HepG2 (cell line): ENCODE data around the gene INSYN2B. TPM values are rescaled to one million over a fixed set of nuclear protein-coding genes. Genes with fewer than 3 reads are reported as not detected.

Source experiments
- ATAC-seq: fragments of 200-7000 bp; cut with Tn5 transposase; 3 replicates; pipeline ENCODE4 v1.9.1; 2020; ENCODE audit warnings: mild to moderate bottlenecking, moderate library complexity
- BruUV-seq: library from RNA; stranded (reverse); fragments of 400-500 nt; replicated peaks from 2 replicates; lab custom pipeline; 2021; lab: Mats Ljungman, UMichigan
- CTCF ChIA-PET: fragments of 300-600 bp; formaldehyde crosslinking; extraction: SDS; loops from one replicate; lab custom pipeline; 2021; ENCODE audit warnings: low total read pairs, inconsistent platforms, low intra/inter-chr PET ratio; lab: Yijun Ruan, JAX
- POLR2A ChIA-PET: fragments of 350-600 bp; sonication (Branson Sonifier 250); formaldehyde crosslinking; loops from one replicate; lab custom pipeline; 2020; ENCODE audit warnings: antibody characterized with exemption, inconsistent platforms; lab: Yijun Ruan, JAX
- DNase-seq: peaks from one replicate; pipeline ENCODE4 v3.0.0-alpha.2; 2015; ENCODE audit warnings: low spot score
- FAIRE-seq: peaks from 3 replicates; lab custom pipeline; 2011; peaks lifted over from hg19 to GRCh38; lab: Jason Lieb, UNC
- H2AFZ ChIP-seq: one replicate; pipeline ENCODE4 v1.6.1; 2011; ENCODE audit warnings: low read length, inconsistent platforms
- H3K27ac ChIP-seq: fragments of 300-600 bp; 3 replicates; pipeline ENCODE4 v1.8.0; 2011; ENCODE audit warnings: mixed run types, mild to moderate bottlenecking, mixed read lengths, low read length, inconsistent platforms; ENCODE audit not compliant: insufficient read depth; ENCODE audit errors: extremely low read length
- H3K27me3 ChIP-seq, 2 experiments: fragments of 200-600 bp in 1 of 2; 2 replicates in 1 of 2; 3 replicates in 1 of 2; pipeline versions ENCODE4 v1.6.0 to v1.8.0; 2011; ENCODE audit warnings: low read length in 2 of 2, mild to moderate bottlenecking in 2 of 2, moderate library complexity in 2 of 2, inconsistent platforms in 1 of 2; ENCODE audit not compliant: insufficient read depth in 2 of 2, control insufficient read depth in 1 of 2
- H3K36me3 ChIP-seq, 2 experiments: fragments of 200-600 bp in 1 of 2; replicated peaks in 1 of 2; 2 replicates in 1 of 2; 3 replicates in 1 of 2; pipeline versions ENCODE4 v1.5.1 to v1.8.0; 2011; ENCODE audit warnings: low read length in 2 of 2, inconsistent platforms in 1 of 2; ENCODE audit not compliant: insufficient read depth in 2 of 2, control insufficient read depth in 1 of 2
- H3K4me1 ChIP-seq: 2 replicates; pipeline ENCODE4 v1.5.1; 2012; ENCODE audit warnings: low read length, inconsistent platforms; ENCODE audit not compliant: insufficient read depth
- H3K4me2 ChIP-seq: 2 replicates; pipeline ENCODE4 v1.6.0; 2011; ENCODE audit warnings: low read depth, low read length, inconsistent platforms
- H3K4me3 ChIP-seq, 3 experiments: fragments of 200-600 bp in 1 of 3; sonication (generic), shearing (Covaris generic) in 1 of 3; replicated peaks in 1 of 3; 2 replicates each; pipeline ENCODE4 v1.5.1; 2011 to 2016; ENCODE audit warnings: low read length in 3 of 3, inconsistent platforms in 2 of 3, low read depth in 2 of 3, mild to moderate bottlenecking in 2 of 3, control low read depth in 1 of 3, mixed read lengths in 1 of 3; ENCODE audit not compliant: insufficient read depth in 1 of 3
- H3K79me2 ChIP-seq: one replicate; pipeline ENCODE4 v1.6.1; 2011; ENCODE audit warnings: low read length, inconsistent platforms; ENCODE audit not compliant: insufficient read depth
- H3K9ac ChIP-seq: 2 replicates; pipeline ENCODE4 v1.6.0; 2011; ENCODE audit warnings: mild to moderate bottlenecking, low read depth, low read length, inconsistent platforms; ENCODE audit not compliant: insufficient read depth
- H3K9me3 ChIP-seq: 2 replicates; pipeline ENCODE4 v1.5.1; 2012; ENCODE audit warnings: mild to moderate bottlenecking, low read length
- H4K20me1 ChIP-seq: 2 replicates; pipeline ENCODE4 v1.6.0; 2011; ENCODE audit warnings: inconsistent platforms, mild to moderate bottlenecking, low read length, moderate library complexity; ENCODE audit not compliant: insufficient read depth
- MIER3 ChIP-seq: IDR thresholded peaks from 2 replicates; pipeline ENCODE4 v1.6.1; 2016; ENCODE audit warnings: missing compliant biosample characterization, borderline replicate concordance
- SETDB1 ChIP-seq: sonication (generic); formaldehyde crosslinking; IDR thresholded peaks from 2 replicates; pipeline ENCODE4 v1.5.1; 2020; ENCODE audit warnings: missing genetic modification reagents, mild to moderate bottlenecking, borderline replicate concordance
- whole genome bisulfite sequencing: methylation state at CpG from one replicate; pipeline ENCODE4 v1.1.6; 2017; ENCODE audit warnings: low lambda C conversion rate; 5-methylcytosine and 5-hydroxymethylcytosine counted together
- in situ Hi-C: cut with HindIII; loops from 2 replicates; pipeline ENCODE4 v1.10.0; 2017; ENCODE audit warnings: low pct_unique_long_range_greater_than_20kb; ENCODE audit not compliant: extremely low pct_ligation_motif_present
- intact Hi-C: fragments of 100-400 bp; cut with micrococcal nuclease; formaldehyde crosslinking; loops from one replicate; pipeline ENCODE4 v1.10.0; 2022; ENCODE audit not compliant: unreplicated experiment
- polyA plus RNA-seq, 8 experiments: library from polyadenylated mRNA; depleted of rRNA in 3 of 8; stranded (reverse) in 7 of 8; unstranded in 1 of 8; fragments of >200 nt; fragmentation: Illumina TruSeq in 4 of 8; extraction: Trizol in 4 of 8; gene quantifications; 2 replicates each; pipeline versions ENCODE4 v1.2.1 to v1.2.3, GENCODE V29; 2011 to 2016; ENCODE audit warnings: low read depth in 4 of 8, missing spikeins in 1 of 8, mixed read lengths in 1 of 8; ENCODE audit not compliant: insufficient read depth in 1 of 8
- total RNA-seq, 5 experiments: library from RNA; depleted of rRNA; stranded (reverse); fragments of >200 nt; fragmentation: Illumina TruSeq; extraction: Trizol; gene quantifications; 2 replicates each; pipeline ENCODE4 v1.2.3, GENCODE V29; 2016; ENCODE audit warnings: low read depth in 1 of 5
- TF ChIP-seq, protein P1 (sequence below): sonication (generic); formaldehyde crosslinking; IDR thresholded peaks from 2 replicates; pipeline ENCODE4 v1.8.0; 2022; ENCODE audit warnings: missing genetic modification reagents, mild to moderate bottlenecking, moderate library complexity, borderline replicate concordance
- TF ChIP-seq, protein P2 (sequence below): fragments of 450-650 bp; IDR thresholded peaks from 2 replicates; pipeline ENCODE4 v1.6.1; 2016

Gene INSYN2B
- total and polyA plus RNA-seq, 2 of the 13 experiments (the other 11 are each of a cell fraction or from before 2014, with no cell fraction given) = not detected

DNA sequence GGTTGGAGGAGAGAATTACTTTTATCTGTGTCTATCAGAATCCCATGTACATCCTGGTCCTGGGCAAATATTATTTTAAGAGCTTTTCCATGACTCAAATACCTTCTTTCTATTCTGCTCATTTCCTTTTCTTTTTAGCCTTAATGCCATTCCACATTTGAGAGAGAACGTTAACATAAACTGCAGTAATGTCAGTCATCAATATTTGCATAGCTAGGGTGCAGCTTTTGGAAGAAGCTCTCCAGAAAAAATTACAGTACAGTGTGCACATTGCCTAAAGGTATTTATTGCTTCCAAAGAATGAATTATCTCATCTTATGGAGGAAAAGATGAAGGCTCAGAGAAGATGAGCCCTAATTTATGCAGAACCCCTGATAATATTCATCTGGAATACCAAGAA, 58.3 kb downstream of the INSYN2B start:
- Histone ChIP-seq H3K36me3 (no peaks in the 10 kb centered on the region), H2AFZ (no peak overlapping the region), H3K9ac (no peak overlapping the region), H3K4me3 (no peak overlapping the region), H3K27me3 (no peaks in the 10 kb centered on the region), H4K20me1 (no peaks in the 10 kb centered on the region), H3K9me3 (no peaks in the 10 kb centered on the region), H3K79me2 (no peaks in the 10 kb centered on the region)
- no TSS peak for BruUV-seq
- ATAC-seq = no peak
- in situ Hi-C loops = no loop called here
- intact Hi-C loops = no loop called here
- WGBS = 0% methylated on average over 1 of the region's 1 CpG
- no peak for TF ChIP-seq MIER3 (CRISPR knock-in tag)
- TF ChIP-seq, protein P1, sequence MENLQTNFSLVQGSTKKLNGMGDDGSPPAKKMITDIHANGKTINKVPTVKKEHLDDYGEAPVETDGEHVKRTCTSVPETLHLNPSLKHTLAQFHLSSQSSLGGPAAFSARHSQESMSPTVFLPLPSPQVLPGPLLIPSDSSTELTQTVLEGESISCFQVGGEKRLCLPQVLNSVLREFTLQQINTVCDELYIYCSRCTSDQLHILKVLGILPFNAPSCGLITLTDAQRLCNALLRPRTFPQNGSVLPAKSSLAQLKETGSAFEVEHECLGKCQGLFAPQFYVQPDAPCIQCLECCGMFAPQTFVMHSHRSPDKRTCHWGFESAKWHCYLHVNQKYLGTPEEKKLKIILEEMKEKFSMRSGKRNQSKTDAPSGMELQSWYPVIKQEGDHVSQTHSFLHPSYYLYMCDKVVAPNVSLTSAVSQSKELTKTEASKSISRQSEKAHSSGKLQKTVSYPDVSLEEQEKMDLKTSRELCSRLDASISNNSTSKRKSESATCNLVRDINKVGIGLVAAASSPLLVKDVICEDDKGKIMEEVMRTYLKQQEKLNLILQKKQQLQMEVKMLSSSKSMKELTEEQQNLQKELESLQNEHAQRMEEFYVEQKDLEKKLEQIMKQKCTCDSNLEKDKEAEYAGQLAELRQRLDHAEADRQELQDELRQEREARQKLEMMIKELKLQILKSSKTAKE = no peak
- TF ChIP-seq, all 625 proteins: peak for 0
- H3K4me1 ChIP-seq = no peaks in the 10 kb centered on the region
- ChIA-PET POLR2A (no interaction called here), CTCF (no interaction called here)
- no peak overlapping the region for H3K4me2 ChIP-seq
- FAIRE-seq = no peak
- DNase-seq = no peak
- H3K27ac ChIP-seq = no peak overlapping the region

DNA sequence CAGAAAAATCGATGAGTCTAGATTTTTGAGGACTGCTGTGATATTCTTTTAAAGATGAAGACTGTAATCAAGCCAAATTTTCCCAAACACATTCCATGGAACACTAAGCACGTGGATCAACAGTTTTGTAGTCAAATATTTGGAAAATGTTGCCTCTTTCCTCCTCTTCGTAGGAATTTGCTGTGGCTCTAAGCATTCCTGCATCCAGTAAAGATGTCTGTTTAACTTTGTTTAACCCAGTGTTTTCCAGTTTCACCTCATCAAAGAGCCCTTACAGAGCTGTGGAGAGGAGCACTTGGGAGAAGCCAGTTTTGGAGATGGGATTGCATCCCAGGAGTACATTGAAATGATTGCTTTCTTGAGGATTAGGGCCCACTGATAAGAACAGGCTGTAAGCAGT, 58.9 kb downstream of the INSYN2B start:
- Histone ChIP-seq H3K9ac (no peak overlapping the region), H3K4me1 (no peaks in the 10 kb centered on the region), H3K36me3 (no peaks in the 10 kb centered on the region), H2AFZ (no peak overlapping the region), H3K27me3 (no peaks in the 10 kb centered on the region), H4K20me1 (no peaks in the 10 kb centered on the region), H3K4me2 (no peak overlapping the region), H3K27ac (no peak overlapping the region), H3K79me2 (no peaks in the 10 kb centered on the region), H3K4me3 (no peak overlapping the region), H3K9me3 (no peaks in the 10 kb centered on the region)
- WGBS = 2% methylated on average over 3 of the region's 3 CpGs
- ATAC-seq (no peak), FAIRE-seq (no peak), DNase-seq (no peak)
- TF ChIP-seq, protein P2, sequence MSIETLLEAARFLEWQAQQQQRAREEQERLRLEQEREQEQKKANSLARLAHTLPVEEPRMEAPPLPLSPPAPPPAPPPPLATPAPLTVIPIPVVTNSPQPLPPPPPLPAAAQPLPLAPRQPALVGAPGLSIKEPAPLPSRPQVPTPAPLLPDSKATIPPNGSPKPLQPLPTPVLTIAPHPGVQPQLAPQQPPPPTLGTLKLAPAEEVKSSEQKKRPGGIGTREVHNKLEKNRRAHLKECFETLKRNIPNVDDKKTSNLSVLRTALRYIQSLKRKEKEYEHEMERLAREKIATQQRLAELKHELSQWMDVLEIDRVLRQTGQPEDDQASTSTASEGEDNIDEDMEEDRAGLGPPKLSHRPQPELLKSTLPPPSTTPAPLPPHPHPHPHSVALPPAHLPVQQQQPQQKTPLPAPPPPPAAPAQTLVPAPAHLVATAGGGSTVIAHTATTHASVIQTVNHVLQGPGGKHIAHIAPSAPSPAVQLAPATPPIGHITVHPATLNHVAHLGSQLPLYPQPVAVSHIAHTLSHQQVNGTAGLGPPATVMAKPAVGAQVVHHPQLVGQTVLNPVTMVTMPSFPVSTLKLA = peak; percentile 45
- TF ChIP-seq SETDB1 = no peak
- in situ Hi-C loops = no loop called here
- ChIA-PET POLR2A (no interaction called here), CTCF (no interaction called here)
- intact Hi-C loops = no loop called here
- no TSS peak for BruUV-seq
